GM18858 (cell line): ENCODE data around the gene SLC26A4.
"Not testable (repeated sequence)": the region's sequence is repeated elsewhere in the genome, so short reads cannot be mapped to it uniquely, and the experiment has no call there.

Experiments used
- ATAC-seq: cut with Tn5 transposase; IDR thresholded peaks from one replicate; pipeline ENCODE4 v1.9.1; 2021; ENCODE audit not compliant: unreplicated experiment

SLC26A4 gene

DNA sequence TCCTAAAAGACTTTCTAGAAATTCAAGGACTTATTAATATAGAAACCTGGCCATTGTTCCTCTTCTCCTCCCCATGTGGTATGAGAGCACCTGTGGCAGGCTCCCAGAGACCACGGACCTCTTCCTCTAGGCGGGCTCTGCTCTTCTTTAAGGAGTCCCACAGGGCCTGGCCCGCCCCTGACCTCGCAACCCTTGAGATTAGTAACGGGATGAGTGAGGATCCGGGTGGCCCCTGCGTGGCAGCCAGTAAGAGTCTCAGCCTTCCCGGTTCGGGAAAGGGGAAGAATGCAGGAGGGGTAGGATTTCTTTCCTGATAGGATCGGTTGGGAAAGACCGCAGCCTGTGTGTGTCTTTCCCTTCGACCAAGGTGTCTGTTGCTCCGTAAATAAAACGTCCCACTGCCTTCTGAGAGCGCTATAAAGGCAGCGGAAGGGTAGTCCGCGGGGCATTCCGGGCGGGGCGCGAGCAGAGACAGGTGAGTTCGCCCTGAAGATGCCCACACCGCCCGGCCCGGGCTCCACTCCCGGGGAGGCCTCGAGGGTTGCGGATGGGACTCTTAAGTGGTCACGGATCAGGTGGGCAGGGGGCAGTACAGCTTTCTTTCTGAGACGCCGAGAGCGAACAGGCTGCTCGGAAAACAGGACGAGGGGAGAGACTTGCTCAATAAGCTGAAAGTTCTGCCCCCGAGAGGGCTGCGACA lies at the start of gene SLC26A4:
Gene SLC26A4 (plus strand): TSS at position 448 of the 700 bp plus-strand sequence. CDS start 814 bp downstream, outside the sequence.
- ATAC-seq: peak; percentile 50

DNA sequence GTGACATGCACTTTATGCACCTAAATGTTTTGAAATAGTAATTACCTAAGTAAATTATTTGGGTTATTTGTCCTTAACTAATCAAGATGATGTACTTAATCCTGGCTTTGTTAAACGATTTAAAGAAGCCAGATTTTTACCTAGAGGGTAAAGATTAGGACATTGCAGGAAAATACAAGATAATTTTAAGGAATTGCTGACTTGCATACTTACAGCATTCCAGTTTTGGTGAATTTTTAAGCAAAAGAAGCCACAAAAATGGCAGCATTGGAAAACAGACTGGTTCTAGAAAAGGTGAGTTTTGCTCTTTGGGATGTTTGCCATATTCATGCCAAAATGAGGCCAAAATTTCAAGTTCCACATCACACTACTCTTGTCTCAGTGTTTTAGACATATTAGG lies 47.2 kb upstream of the SLC26A4 start:
- no peak for ATAC-seq

DNA sequence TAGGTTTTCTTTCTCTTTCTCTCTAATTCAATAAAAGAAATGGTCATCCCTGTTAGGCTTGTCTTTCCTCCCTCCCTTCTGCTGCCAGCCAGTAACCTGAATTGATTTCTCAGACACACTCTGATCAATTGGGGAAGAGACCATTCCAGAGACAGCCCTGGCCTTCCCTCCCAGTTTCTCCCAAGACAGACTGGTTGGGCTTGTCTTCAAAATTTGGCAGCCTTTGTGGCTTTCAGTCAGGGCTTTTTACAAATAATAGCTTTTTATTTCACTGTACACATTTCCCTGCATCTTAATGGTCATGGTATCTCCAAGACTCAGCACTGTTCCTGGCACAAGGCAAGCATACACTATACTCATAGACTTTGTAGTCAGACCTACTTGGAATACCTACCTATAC lies 46.7 kb upstream of the SLC26A4 start:
- no peak for ATAC-seq

DNA sequence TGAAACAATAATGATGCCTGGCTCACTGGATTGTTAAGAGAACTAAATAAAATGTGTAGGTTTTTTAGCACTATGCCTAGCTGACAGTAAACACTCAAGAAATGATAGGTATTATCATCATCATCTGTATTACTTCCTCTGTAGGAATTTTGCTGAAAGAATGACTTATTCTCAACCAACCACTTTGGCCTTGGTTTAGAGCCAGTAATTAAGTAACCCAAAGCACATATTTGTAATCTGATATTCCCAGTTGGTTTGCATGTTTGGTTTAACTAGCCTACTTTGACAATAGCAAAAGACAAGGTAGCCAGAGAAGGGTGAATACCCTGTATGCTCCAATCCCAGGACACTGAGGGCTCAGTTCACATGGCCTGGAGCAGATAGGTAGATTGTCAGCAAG lies 46.2 kb upstream of the SLC26A4 start:
- no peak for ATAC-seq

DNA sequence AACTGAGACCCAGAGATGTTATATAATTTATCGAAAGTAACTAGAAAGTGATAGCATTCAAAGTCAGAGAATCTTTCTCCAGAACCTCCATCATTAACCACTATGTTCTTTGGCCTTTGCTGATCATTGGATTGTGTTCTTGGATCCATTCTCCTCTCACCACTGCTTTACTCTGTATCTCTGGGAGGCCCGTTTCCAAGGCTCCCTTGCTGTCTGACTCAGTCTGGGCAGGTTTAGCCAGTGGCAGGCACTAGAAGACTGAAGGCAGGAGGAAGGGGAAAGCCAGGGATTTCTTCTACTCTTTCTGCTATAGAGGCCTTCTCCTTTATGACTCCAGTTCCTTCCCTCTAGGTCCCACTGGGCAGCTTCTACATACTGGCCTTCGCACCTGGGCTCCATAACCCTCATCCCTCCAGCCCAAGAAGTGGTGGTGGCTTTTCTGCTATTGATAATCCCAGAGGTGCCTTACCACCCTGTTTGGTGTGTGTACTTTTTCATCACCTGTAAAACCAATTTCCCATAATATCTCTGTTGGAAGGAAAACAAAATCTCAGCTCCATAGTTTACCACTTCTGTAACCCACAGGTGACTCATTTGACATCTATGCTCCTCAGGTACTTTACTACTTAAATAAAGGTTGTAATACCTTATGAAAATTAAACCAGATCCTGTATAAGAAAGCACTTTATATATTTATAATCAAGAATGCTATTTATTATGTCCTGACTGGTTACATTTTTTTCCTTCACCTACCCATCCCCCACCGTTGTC lies 44.5 kb upstream of the SLC26A4 start:
- no peak for ATAC-seq

DNA sequence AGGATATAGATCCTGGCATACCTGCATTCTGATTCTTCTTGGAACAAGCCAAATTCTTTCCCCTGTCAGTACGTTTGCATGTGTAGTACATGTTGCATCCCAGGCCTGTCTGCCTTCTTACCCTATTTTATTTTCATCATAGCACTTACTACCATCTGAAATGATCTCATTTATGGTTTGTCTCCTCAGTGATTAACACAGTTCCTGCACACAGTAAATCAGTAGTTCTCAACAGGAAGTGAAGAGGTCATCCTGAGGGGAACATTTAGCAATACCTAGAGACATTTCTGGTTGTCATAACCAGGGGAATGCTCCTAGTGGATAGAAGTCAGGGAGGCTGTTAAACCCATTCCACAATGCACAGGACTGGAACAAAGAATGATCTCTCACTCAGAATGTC lies 38.2 kb upstream of the SLC26A4 start:
- ATAC-seq: no peak

DNA sequence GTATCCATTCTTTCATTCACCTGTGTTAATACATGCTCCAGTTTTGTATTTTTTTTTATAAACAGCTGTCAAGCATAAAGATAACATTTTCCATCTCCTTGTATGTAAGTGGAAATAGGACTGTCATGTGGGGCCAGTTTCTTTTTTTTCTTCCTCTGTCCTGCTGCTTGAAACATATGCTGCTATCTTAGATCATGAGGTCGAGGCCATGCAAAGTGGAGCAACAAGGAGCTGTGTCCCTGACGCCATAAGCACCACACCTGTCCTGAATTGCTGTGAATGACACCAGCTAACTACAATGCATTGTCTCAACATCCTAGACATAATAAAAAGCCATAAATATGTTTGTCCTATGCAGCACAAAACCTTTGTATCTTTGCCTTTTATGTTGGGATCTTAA lies 37.7 kb upstream of the SLC26A4 start:
- no peak for ATAC-seq

DNA sequence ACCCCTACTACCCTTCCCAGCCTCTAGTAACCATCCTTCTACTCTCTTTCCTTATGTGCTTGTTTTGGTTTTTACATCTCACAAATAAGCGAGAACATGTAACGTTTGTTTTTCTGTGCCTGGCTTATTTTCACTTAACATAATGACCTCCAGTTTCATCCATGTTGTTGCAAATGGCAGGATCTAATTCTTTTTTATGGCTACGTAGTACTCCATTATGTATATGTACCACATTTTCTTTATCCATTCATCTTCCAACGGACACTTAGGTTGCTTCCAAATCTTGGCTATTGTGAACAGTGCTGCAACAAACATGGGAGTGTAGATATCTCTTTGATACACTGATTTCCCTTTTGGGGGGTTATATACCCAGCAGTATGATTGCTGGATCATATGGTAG lies 33.6 kb upstream of the SLC26A4 start:
- ATAC-seq: no peak

DNA sequence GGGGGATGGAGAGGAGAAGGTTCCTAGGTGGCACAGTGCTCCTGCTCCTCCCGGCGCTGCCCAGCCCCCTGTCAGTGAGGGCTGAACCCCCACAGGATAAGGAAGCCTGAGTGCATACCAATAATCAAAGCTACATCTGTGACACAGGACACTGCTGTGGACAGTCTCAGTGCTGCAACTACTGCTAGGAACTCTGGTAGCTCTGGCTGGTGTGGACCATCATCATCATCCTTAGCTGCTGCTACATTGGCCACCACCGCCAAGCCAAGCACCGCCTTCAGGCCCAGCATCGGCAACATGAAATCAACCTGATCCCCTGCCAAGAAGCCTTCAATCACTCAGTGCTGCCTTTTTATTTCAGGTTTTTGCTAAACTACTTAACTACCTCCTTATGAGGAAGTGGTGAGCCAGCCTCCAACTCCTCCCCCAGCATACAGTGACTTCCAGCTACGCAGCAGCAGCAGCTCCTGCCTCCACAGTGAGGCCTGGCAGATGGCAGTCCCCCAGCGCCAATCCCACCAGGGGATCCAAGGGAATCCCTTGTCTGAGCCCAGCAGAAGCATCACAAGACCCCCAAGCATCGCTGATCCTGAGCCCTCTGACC lies 32.1 kb upstream of the SLC26A4 start:
- no peak for ATAC-seq

DNA sequence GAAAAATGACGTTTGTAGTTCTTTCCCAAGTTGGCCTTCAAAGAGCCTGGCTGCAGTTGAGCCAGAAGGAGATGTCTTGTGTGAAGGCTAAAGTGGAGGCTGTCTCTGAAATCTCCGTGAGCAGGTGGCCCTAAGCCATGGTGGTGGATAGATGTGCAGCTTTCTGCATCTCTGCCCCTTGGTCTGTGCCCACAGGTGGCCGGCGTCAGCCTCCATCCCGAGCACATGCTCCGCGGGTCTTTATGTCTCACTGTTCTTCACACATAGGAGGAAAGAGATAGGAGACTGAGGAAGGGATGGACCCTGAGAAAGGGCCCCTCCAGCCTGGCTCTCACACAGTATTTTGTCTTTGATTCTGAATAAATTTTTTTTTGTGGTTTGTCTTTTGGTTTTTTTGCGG lies 30.3 kb upstream of the SLC26A4 start:
- no peak for ATAC-seq

DNA sequence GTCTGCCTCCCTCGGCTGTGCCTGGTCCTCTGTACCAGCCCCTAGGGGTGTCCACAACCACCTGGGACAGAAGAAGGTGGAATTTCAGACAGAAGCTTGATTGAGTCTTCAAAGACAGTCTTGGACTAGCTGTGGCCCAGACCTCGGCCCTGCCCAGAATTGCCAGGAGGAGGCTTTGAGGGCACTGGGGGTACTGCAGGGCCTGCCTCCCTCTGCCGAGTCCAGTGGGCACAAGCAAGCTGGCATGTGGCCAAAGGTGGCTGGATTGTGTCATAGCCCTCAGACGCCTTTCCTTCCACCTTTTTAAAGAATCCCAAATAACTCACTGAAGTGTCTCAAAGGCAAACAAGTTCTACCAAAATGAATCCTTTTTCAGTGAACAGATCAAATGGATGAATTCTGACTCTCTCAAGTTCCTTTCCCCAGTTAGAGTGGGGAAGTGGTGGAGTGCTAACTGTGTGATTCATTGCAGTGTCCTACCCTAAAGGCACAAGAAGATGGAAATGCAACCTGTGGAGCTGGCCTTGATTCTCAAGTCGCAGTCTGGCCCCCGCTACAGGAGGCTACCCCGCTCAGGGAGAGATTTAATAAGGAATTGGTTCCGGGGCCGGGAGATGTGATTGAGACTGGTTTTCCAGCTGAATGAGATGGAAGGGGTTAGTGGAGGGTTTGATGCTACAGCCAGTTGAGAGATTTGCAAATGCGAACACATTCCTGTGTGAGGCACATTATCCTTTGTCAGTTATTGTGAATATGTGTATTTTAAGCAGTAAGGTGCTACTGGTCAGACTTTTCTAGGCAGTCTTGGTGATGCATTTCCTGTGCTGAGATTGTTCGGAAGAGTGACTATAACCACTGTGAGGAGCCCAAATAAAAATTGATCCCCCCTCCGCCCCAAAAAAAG lies 28.8 kb upstream of the SLC26A4 start:
- ATAC-seq: no peak

DNA sequence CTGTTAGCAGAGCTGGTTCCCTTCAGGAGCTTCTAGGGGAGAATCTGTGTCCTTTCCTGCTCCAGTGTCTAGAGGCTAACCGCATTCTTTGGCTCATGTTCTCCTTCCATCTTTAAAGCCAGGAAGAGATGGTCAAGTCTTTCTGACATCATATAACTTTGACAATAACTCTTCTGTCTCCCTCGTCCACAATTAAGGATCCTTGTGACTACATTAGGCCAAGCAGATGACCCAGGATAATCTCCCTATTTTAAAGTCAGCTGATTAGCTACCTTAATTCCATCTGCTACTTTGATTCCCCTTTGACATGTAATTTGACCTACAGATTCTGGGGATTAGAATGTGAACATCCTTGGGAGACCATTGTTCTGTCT lies 28.1 kb upstream of the SLC26A4 start:
- no peak for ATAC-seq

DNA sequence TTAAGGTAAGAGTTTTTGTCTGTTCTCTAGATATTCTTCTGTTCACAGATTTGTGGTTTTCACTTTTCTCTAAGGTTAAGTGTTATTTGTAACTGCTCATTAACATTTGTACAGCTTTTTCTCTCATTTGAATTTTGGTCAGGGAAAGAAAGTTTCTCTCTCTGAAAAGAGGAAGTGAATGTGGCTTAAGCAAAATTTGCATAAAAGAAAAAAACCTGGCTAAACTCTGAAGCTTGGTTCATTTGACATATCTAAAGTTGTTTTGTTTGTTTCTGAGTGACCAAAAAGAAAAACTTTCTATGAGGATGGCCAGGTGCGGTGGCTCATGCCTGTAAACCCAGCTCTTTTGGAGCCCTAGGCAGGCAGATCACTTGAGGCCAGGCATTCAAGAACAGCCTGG lies 22.0 kb upstream of the SLC26A4 start:
- peak; percentile 95 for ATAC-seq

DNA sequence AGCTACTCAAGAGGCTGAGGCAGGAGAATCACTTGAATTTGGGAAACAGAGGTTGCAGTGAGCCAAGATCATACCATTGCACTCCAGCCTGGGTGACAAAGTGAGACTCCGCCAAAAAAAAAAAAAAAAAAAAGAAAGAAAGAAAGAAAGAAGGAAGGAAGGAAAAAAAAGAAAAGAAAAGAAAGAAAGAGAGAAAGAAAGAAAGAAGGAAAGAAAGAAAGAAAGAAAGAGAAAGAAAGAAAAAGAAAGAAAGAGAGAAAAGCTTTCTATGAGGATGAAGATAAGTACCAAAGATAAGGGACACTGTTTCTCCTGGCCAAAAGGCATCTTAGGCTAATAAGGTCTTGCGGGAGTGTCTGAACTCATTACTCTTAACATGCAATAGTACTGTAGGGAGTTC lies 21.6 kb upstream of the SLC26A4 start:
- ATAC-seq: not testable (repeated sequence)

DNA sequence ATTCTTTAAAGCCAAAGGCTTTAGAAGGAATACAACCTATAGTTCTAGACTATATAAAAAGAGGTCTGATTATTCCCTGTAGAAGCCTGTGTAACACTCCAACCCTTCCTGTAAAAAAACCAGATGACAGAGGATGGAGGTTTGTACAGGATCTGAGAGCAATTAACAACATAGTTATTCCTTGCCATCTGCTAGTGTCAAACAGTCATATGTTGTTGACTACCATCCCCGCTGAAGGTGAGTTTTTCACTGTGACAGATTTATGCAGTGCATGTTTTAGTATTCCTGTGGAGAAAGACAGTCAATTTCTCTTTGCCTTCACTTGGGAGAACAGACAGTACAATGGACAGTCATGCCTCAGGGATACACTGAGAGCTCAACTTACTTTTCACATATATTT lies 19.0 kb upstream of the SLC26A4 start:
- ATAC-seq: no peak

DNA sequence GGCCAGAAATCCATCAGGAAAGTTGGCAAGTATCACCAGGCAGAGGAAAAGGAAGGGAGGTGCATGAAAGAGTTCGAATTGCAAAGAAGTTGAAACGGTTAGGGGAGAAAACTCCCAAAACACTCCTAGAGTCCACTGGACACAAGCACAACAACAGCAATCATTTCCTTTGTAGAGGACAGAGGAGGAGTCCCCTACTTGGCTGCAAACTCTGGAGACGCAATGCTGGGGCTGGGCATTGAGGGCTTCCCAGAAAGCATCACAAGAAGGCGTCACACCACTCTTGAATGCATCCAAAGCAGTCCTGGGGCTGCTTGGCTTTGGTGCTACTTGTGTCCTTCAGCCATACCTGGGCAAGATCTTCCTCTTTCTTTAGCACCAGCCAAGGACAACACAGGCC lies 18.1 kb upstream of the SLC26A4 start:
- ATAC-seq: no peak

DNA sequence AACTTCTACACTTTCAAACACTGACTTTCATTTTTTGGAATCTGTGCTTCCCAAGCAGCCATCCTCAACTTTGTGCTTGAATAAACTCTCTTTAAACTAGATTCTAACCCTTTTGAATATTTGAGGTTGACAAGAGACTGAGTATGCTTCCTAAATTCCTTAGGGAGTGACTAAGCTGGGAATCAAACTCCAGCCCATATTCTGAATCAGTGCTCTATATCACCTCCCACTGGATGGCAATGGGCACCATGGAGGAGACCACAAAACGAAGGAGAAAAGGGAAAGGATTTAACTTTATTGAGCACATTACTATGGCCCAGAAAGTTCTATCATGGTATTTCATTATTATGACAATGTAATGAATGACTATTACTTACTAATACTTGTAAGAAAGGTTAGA lies 17.2 kb upstream of the SLC26A4 start:
- no peak for ATAC-seq

DNA sequence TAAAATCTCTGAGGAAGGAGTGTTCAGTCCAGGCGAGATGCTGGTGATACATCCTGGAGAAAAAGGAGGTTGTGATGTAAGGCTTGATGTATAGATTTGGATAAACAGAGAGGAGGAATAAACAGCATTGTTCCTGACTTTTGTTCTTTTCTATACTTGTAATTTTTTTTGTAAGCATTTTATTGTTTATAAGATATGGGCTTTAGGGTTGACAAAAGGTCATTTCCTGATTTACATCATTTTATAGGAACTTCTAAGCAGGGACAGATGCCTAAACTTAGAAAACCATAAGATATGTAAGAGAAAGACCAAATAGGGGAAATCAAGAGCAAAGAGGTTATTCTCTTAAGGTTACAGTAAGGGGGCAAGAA lies 16.7 kb upstream of the SLC26A4 start:
- no peak for ATAC-seq

DNA sequence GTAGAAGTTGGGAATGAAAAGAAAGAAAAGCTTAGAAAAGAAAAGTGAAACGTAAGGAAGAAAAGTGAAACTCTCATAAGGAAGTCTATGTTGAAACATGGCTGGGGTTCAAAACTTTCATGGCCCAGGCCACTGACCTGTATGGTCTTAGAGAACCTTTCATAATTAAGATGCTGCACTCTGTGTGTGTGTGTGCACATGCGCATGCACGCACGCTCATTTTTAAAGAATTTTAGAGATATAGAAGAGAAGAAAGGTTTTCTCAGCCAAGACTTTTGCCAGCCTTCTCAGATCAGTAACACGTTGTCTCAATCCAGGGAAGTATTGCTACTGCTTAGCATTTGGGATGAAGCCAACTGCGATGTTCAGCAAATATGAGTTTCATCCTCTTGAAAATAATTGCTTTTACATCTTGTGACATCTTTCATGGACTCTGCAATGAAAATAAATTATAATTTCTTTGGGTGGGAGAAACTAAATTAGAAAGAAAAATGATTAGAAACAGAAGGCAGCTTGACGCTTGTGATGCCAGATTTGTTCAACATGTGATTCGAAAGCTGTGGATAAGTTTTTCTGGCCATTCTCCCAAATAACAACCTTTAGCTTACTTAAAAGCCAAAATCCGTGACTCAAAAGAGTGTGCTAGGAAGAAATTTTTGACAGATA lies 16.2 kb upstream of the SLC26A4 start:
- ATAC-seq: no peak

DNA sequence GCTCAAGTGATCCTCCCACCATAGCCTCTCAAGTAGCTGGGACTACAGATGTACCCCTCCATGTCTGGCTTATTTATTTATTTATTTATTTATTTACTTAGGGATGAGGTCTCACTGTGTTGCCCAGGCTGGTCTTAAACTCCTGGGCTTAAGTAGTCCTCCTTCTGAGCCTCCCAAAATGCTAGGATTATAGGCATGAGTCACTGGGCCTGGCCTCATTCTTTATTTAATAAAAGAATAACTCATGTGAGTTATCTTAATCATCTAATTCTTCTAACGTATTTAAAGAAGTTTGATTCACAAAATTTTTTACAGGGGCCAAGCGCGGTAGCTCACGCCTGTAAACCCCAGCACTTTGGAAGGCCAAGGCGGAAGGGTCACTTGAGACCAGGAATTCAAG lies 8.0 kb upstream of the SLC26A4 start:
- no peak for ATAC-seq

DNA sequence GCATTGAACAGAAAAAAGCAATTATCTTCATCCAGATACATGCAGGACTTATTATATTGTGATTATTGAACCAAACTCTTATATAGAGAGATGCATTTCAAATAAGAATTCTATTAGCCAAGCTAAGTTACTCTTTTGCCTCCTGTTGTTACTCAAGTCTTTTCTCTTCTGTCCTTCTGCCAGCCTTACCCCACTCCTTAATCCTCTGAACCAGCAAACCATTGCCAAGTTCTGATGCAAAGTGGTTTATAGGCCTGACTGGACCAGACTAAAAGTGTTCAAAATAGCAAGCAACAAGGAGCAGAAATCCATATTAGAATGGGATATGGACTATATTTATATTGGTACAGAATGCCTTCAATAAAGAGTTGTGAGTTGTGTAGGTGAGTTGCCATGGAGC lies 2.2 kb upstream of the SLC26A4 start:
- ATAC-seq: no peak
